ENCODE data around the gene GALNTL6.
"Not testable (repeated sequence)": the region's sequence is repeated elsewhere in the genome, so short reads cannot be mapped to it uniquely, and the experiment has no call there.

Gene GALNTL6

GRCh38 chr4:172874944-172875343 is 1061.7 kb downstream of the GALNTL6 start:
- H3K27me3 ChIP-seq (replicated peaks; ENCODE audit: control insufficient read depth, insufficient read depth, low read length): no peaks in the 10 kb centered on the region
- DNase-seq (ENCODE audit: extremely low read depth, insufficient read length): no peak
- no peak overlapping the region for H3K4me3 ChIP-seq (replicated peaks; ENCODE audit: low read depth, low read length)
- no peaks in the 10 kb centered on the region for H3K36me3 ChIP-seq (ENCODE audit: control insufficient read depth, insufficient read depth, low read length)
- TF ChIP-seq, protein P1, sequence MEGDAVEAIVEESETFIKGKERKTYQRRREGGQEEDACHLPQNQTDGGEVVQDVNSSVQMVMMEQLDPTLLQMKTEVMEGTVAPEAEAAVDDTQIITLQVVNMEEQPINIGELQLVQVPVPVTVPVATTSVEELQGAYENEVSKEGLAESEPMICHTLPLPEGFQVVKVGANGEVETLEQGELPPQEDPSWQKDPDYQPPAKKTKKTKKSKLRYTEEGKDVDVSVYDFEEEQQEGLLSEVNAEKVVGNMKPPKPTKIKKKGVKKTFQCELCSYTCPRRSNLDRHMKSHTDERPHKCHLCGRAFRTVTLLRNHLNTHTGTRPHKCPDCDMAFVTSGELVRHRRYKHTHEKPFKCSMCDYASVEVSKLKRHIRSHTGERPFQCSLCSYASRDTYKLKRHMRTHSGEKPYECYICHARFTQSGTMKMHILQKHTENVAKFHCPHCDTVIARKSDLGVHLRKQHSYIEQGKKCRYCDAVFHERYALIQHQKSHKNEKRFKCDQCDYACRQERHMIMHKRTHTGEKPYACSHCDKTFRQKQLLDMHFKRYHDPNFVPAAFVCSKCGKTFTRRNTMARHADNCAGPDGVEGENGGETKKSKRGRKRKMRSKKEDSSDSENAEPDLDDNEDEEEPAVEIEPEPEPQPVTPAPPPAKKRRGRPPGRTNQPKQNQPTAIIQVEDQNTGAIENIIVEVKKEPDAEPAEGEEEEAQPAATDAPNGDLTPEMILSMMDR (IDR thresholded peaks at IDR 0.05; ENCODE audit: insufficient read depth, low read length, poor library complexity, severe bottlenecking): no peak

DNA sequence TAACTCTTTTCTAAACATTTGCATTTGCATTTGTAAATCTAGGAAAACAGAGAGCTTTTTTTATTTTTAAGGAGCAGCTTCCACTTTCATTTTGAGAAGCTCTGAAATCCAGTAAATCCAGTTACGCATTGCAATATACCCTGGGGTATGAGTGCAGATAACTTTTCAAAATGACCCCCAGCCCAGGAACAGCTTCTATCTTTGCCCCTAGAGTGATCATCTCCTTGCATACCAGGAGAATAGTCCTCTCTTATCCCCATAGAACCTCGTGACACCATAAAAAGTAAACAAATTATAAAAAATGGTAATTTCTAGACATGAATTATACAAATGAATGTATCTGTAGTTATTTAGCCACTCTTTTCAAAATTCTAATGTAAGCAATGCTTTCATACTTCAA is 1063.2 kb downstream of the GALNTL6 start:
- no peak for DNase-seq (ENCODE audit: extremely low read depth, insufficient read length)
- Histone ChIP-seq H3K27me3 (replicated peaks; ENCODE audit: control insufficient read depth, insufficient read depth, low read length) (no peaks in the 10 kb centered on the region), H3K4me3 (replicated peaks; ENCODE audit: low read depth, low read length) (no peak overlapping the region), H3K36me3 (ENCODE audit: control insufficient read depth, insufficient read depth, low read length) (no peaks in the 10 kb centered on the region)
- TF ChIP-seq, protein P1 (IDR thresholded peaks at IDR 0.05; ENCODE audit: insufficient read depth, low read length, poor library complexity, severe bottlenecking): no peak

GRCh38 chr4:172881645-172882044 is 1068.4 kb downstream of the GALNTL6 start:
- H3K4me3 ChIP-seq (replicated peaks; ENCODE audit: low read depth, low read length): no peak overlapping the region
- TF ChIP-seq, protein P1 (IDR thresholded peaks at IDR 0.05; ENCODE audit: insufficient read depth, low read length, poor library complexity, severe bottlenecking): no peak
- DNase-seq (ENCODE audit: extremely low read depth, insufficient read length): no peak
- no peaks in the 10 kb centered on the region for H3K27me3 ChIP-seq (replicated peaks; ENCODE audit: control insufficient read depth, insufficient read depth, low read length)
- no peaks in the 10 kb centered on the region for H3K36me3 ChIP-seq (ENCODE audit: control insufficient read depth, insufficient read depth, low read length)

GRCh38 chr4:172887358-172887757 is 1074.2 kb downstream of the GALNTL6 start:
- not testable (repeated sequence) for H3K36me3 ChIP-seq (ENCODE audit: control insufficient read depth, insufficient read depth, low read length); DNase-seq (ENCODE audit: extremely low read depth, insufficient read length); H3K27me3 ChIP-seq (replicated peaks; ENCODE audit: control insufficient read depth, insufficient read depth, low read length); H3K4me3 ChIP-seq (replicated peaks; ENCODE audit: low read depth, low read length)

GRCh38 chr4:172887959-172888358 is 1074.8 kb downstream of the GALNTL6 start:
- Histone ChIP-seq H3K4me3 (replicated peaks; ENCODE audit: low read depth, low read length) (no peak overlapping the region), H3K36me3 (ENCODE audit: control insufficient read depth, insufficient read depth, low read length) (no peaks in the 10 kb centered on the region), H3K27me3 (replicated peaks; ENCODE audit: control insufficient read depth, insufficient read depth, low read length) (no peaks in the 10 kb centered on the region)
- no peak for DNase-seq (ENCODE audit: extremely low read depth, insufficient read length)
- TF ChIP-seq, protein P1 (IDR thresholded peaks at IDR 0.05; ENCODE audit: insufficient read depth, low read length, poor library complexity, severe bottlenecking): no peak

DNA sequence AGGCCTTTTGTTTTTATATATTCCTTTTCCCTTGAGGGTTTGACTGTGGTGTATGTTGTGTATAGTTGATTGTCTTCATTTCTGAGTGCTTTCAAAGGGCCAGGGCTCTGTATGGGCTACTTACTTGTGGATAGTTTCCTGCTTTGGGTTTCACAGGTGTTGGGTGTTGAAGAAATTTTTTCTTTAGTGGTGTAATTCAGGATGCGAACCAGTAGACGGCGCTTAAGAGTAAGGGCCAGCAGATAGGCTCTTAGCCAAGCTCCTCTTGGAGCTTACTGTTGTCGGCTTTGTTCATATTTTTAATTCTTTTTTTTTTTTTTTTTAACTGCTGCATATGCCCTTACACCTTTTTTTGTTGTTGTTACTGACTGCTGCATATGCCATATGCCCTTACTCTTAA is 1079.1 kb downstream of the GALNTL6 start:
- no peaks in the 10 kb centered on the region for H3K36me3 ChIP-seq (ENCODE audit: control insufficient read depth, insufficient read depth, low read length)
- H3K27me3 ChIP-seq (replicated peaks; ENCODE audit: control insufficient read depth, insufficient read depth, low read length): no peaks in the 10 kb centered on the region
- no peak overlapping the region for H3K4me3 ChIP-seq (replicated peaks; ENCODE audit: low read depth, low read length)
- no peak for DNase-seq (ENCODE audit: extremely low read depth, insufficient read length)
- TF ChIP-seq, protein P1 (IDR thresholded peaks at IDR 0.05; ENCODE audit: insufficient read depth, low read length, poor library complexity, severe bottlenecking): peak; percentile 86
